ENCODE data around the gene MPHOSPH10.

GRCh38 chr2:71129902-71130151 is 607 bp upstream of the MPHOSPH10 start:
- no peak for TF ChIP-seq CTCF (IDR thresholded peaks at IDR 0.05; ENCODE audit: extremely low read depth in 1 of 2, insufficient read depth in 1 of 2, low read depth in 1 of 2, low read length in 2 of 2)
- TF ChIP-seq POLR2AphosphoS5 (IDR thresholded peaks at IDR 0.05; ENCODE audit: insufficient read depth, low read depth, low read length), result no peak
- no peak for TF ChIP-seq MYC (IDR thresholded peaks at IDR 0.05; ENCODE audit: low read depth, low read length)
- TF ChIP-seq POLR2A (IDR thresholded peaks at IDR 0.05; ENCODE audit: low read depth, low read length), result no peak
- TF ChIP-seq EZH2 (IDR thresholded peaks at IDR 0.05; ENCODE audit: borderline replicate concordance, low read depth, low read length, severe bottlenecking), result no peak

Measured in endothelial cell of umbilical vein (primary cell).